Fibroblast of pulmonary artery (primary cell): ENCODE data around the gene MTUS2.

Experiments
- DNase-seq: peaks from one replicate; pipeline ENCODE4 v3.0.0-alpha.2; 2010; ENCODE audit warnings: low read depth
- H3K4me3 ChIP-seq: replicated peaks from 2 replicates; pipeline ENCODE4 v1.5.1; 2011; ENCODE audit warnings: low read depth, mild to moderate bottlenecking, control low read depth, low read length, moderate library complexity
- CTCF ChIP-seq: IDR thresholded peaks from 2 replicates; pipeline ENCODE4 v1.5.1; 2011; ENCODE audit warnings: mild to moderate bottlenecking, control low read depth, low read length, inconsistent platforms; ENCODE audit errors: missing control alignments

Gene MTUS2

DNA sequence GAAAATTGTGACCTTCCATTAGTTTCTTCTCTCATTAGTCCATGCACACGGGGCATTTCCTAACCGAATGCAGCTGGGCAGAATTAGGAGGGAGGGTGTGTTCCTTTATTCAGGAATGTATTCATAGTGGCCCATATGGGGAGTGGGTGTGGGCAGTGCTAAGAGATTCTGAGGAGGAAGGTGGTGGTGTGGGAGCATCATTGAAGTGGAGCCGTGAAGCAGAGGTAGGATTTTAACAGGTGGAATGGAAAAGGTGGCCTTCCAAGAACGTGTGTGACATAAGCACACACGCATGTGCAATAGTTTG, 134.2 kb downstream of the MTUS2 start:
- no peak for DNase-seq
- no peak for TF ChIP-seq CTCF
- no peak overlapping the region for H3K4me3 ChIP-seq

- H3K4me3 ChIP-seq = no peak overlapping the region
- TF ChIP-seq CTCF = no peak
- no peak for DNase-seq
Measured at GRCh38 chr13:28954810-28955209, 134.7 kb downstream of the MTUS2 start.

- no peak for TF ChIP-seq CTCF
- no peak overlapping the region for H3K4me3 ChIP-seq
- DNase-seq = no peak
Measured at GRCh38 chr13:28955264-28955966, 135.3 kb downstream of the MTUS2 start.

- DNase-seq = no peak
- H3K4me3 ChIP-seq = no peak overlapping the region
- no peak for TF ChIP-seq CTCF
Measured at GRCh38 chr13:28958018-28958417, 137.9 kb downstream of the MTUS2 start.

DNA sequence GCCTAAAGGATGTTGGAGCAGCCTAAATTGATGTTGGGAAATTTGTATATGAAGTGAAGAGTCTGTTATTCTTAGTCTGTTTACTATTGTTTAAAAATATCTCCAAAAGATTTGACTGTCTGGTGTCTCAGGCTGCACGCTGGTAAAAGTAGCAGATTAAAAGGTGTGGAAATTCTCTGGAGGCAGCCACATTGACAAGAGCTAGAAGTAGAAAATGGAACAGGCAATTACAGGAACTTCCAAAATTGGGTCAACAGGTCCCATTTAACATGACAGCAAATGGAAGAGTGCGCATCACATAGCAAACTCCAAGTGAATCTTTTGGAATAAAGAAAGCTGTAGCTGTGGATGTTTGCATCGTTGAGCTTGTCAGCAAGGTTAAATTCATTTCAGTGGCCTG, 138.3 kb downstream of the MTUS2 start:
- TF ChIP-seq CTCF = no peak
- DNase-seq = no peak
- H3K4me3 ChIP-seq = no peak overlapping the region

DNA sequence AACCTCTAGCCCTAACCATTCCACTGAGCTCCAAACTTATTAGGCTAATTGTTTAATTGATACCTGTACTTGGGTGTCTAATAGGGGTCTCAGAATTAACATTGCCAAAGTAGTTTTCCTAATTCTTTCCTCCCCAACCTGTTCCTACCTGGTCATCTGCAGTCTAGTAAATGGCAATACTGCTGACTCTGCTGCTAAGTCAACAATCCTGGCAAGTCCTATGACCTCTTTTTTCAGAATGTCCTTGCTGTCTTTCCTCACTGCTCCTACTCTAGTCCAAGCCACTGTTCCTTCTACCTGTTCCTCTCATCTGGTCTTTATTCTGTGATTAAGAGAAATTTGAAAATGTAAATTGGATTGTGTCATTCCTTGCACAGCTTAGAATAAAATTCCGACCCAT, 143.9 kb downstream of the MTUS2 start:
- DNase-seq = no peak
- no peak overlapping the region for H3K4me3 ChIP-seq
- TF ChIP-seq CTCF = no peak

- no peak for TF ChIP-seq CTCF
- no peak overlapping the region for H3K4me3 ChIP-seq
- DNase-seq = no peak
Measured at GRCh38 chr13:28964803-28965202, 144.7 kb downstream of the MTUS2 start.
